Panc1 (cell line): ENCODE measurements around the gene GALNT14. TPM values are rescaled to one million over a fixed set of nuclear protein-coding genes. Genes with fewer than 3 reads are reported as not detected.

Experiments used
- ATAC-seq: fragments of 200-7000 bp; cut with Tn5 transposase; 2 replicates; pipeline ENCODE4 v1.9.1; 2020; ENCODE audit warnings: mild to moderate bottlenecking, moderate library complexity
- BruUV-seq: library from RNA; stranded (reverse); fragments of 400-500 nt; replicated peaks from 2 replicates; lab custom pipeline; 2021; lab: Mats Ljungman, UMichigan
- CTCF ChIA-PET: fragments of 300-600 bp; sonication (Branson Sonifier 250); formaldehyde crosslinking; loops from one replicate; lab custom pipeline; 2022; ENCODE audit warnings: antibody characterized with exemption; lab: Charles Lee
- POLR2A ChIA-PET: fragments of 300-600 bp; sonication (Branson Sonifier 250); formaldehyde crosslinking; loops from one replicate; lab custom pipeline; 2022; ENCODE audit warnings: antibody characterized with exemption; lab: Charles Lee
- DNase-seq: peaks from one replicate; pipeline ENCODE4 v3.0.0-alpha.2; 2010; ENCODE audit warnings: low read depth, low spot score
- H3K27ac ChIP-seq: 2 replicates; pipeline ENCODE4 v1.5.1; 2011; ENCODE audit warnings: mild to moderate bottlenecking, low read length, inconsistent platforms
- H3K27me3 ChIP-seq: fragments of 200-500 bp; sonication (Bioruptor generic); 2 replicates; pipeline ENCODE4 v1.6.0; 2014; ENCODE audit warnings: low read length, inconsistent platforms; ENCODE audit not compliant: control insufficient read depth, insufficient read depth
- H3K36me3 ChIP-seq: fragments of 200-500 bp; sonication (Bioruptor generic); 2 replicates; pipeline ENCODE4 v1.5.1; 2014; ENCODE audit warnings: inconsistent platforms, mild to moderate bottlenecking, low read length, moderate library complexity; ENCODE audit not compliant: control insufficient read depth, insufficient read depth
- H3K4me1 ChIP-seq: 2 replicates; pipeline ENCODE4 v1.5.1; 2011; ENCODE audit warnings: inconsistent platforms, mild to moderate bottlenecking, low read length, moderate library complexity; ENCODE audit not compliant: control insufficient read depth, insufficient read depth
- H3K4me3 ChIP-seq, 2 experiments: 2 replicates each; pipeline ENCODE4 v1.5.1; 2011 to 2012; ENCODE audit warnings: low read depth in 2 of 2, low read length in 2 of 2, mild to moderate bottlenecking in 2 of 2, inconsistent platforms in 1 of 2, moderate library complexity in 1 of 2
- H3K9me3 ChIP-seq: fragments of 200-500 bp; sonication (Bioruptor generic); 2 replicates; pipeline ENCODE4 v1.5.1; 2014; ENCODE audit warnings: low read depth, mild to moderate bottlenecking, inconsistent platforms, low read length, moderate library complexity; ENCODE audit not compliant: control insufficient read depth, insufficient read depth
- POLR2AphosphoS5 ChIP-seq: IDR thresholded peaks from 2 replicates; pipeline ENCODE4 v1.6.1; 2012; ENCODE audit warnings: mild to moderate bottlenecking, low read depth, low read length, moderate library complexity
- SIN3A ChIP-seq: IDR thresholded peaks from 2 replicates; pipeline ENCODE4 v1.6.1; 2012; ENCODE audit warnings: low read depth, mild to moderate bottlenecking, low read length, moderate library complexity, borderline replicate concordance; ENCODE audit not compliant: insufficient read depth
- TCF7L2 ChIP-seq: IDR thresholded peaks from 2 replicates; pipeline ENCODE4 v1.6.1; 2011; ENCODE audit warnings: mild to moderate bottlenecking, low read depth, low read length, inconsistent platforms
- in situ Hi-C: cut with HindIII; loops from 2 replicates; pipeline ENCODE4 v1.10.0; 2016; ENCODE audit warnings: low sequenced_read_pairs, low pct_unique_long_range_greater_than_20kb
- intact Hi-C: fragments of 100-400 bp; cut with micrococcal nuclease; formaldehyde crosslinking; loops from one replicate; pipeline ENCODE4 v1.10.0; 2022; ENCODE audit not compliant: unreplicated experiment
- total RNA-seq: library from RNA; stranded (reverse); gene quantifications from one replicate; pipeline ENCODE4 v1.2.1, GENCODE V29; 2021; ENCODE audit not compliant: unreplicated experiment
- TF ChIP-seq, protein P1 (sequence below): fragments of 450-650 bp; IDR thresholded peaks from 2 replicates; pipeline ENCODE4 v1.5.1; 2017; ENCODE audit warnings: mild to moderate bottlenecking
- TF ChIP-seq, protein P2 (sequence below), 2 experiments: IDR thresholded peaks; 2 replicates each; pipeline ENCODE4 v1.6.1; 2011 to 2012; ENCODE audit warnings: low read depth in 2 of 2, control low read depth in 1 of 2, low read length in 1 of 2, mild to moderate bottlenecking in 1 of 2, moderate library complexity in 1 of 2; ENCODE audit not compliant: insufficient read depth in 1 of 2

The GALNT14 gene
- total RNA-seq, 1 experiment from 2014 or later, result 0.67 TPM

GRCh38 chr2:31150120-31150670, 12.0 kb upstream of the GALNT14 start:
- DNase-seq, result no peak
- intact Hi-C loops, result no loop called here
- TF ChIP-seq SIN3A (no peak), TCF7L2 (no peak), POLR2AphosphoS5 (no peak)
- TF ChIP-seq, protein P1, sequence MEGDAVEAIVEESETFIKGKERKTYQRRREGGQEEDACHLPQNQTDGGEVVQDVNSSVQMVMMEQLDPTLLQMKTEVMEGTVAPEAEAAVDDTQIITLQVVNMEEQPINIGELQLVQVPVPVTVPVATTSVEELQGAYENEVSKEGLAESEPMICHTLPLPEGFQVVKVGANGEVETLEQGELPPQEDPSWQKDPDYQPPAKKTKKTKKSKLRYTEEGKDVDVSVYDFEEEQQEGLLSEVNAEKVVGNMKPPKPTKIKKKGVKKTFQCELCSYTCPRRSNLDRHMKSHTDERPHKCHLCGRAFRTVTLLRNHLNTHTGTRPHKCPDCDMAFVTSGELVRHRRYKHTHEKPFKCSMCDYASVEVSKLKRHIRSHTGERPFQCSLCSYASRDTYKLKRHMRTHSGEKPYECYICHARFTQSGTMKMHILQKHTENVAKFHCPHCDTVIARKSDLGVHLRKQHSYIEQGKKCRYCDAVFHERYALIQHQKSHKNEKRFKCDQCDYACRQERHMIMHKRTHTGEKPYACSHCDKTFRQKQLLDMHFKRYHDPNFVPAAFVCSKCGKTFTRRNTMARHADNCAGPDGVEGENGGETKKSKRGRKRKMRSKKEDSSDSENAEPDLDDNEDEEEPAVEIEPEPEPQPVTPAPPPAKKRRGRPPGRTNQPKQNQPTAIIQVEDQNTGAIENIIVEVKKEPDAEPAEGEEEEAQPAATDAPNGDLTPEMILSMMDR, result no peak
- TF ChIP-seq, protein P2, sequence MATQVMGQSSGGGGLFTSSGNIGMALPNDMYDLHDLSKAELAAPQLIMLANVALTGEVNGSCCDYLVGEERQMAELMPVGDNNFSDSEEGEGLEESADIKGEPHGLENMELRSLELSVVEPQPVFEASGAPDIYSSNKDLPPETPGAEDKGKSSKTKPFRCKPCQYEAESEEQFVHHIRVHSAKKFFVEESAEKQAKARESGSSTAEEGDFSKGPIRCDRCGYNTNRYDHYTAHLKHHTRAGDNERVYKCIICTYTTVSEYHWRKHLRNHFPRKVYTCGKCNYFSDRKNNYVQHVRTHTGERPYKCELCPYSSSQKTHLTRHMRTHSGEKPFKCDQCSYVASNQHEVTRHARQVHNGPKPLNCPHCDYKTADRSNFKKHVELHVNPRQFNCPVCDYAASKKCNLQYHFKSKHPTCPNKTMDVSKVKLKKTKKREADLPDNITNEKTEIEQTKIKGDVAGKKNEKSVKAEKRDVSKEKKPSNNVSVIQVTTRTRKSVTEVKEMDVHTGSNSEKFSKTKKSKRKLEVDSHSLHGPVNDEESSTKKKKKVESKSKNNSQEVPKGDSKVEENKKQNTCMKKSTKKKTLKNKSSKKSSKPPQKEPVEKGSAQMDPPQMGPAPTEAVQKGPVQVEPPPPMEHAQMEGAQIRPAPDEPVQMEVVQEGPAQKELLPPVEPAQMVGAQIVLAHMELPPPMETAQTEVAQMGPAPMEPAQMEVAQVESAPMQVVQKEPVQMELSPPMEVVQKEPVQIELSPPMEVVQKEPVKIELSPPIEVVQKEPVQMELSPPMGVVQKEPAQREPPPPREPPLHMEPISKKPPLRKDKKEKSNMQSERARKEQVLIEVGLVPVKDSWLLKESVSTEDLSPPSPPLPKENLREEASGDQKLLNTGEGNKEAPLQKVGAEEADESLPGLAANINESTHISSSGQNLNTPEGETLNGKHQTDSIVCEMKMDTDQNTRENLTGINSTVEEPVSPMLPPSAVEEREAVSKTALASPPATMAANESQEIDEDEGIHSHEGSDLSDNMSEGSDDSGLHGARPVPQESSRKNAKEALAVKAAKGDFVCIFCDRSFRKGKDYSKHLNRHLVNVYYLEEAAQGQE (IDR thresholded peaks at IDR 0.05; ENCODE audit: insufficient read depth in 1 of 2, low read depth in 2 of 2, low read length in 1 of 2), result no peak
- CTCF ChIA-PET, result interaction anchor here (1.7 kb wide), 1 partner anchor 183 kb away, joined by 3 read pairs; no protein-coding TSS in a partner anchor
- Histone ChIP-seq H3K9me3 (no peaks in the 10 kb centered on the region), H3K36me3 (no peaks in the 10 kb centered on the region), H3K27ac (no peak overlapping the region), H3K4me3 (no peak overlapping the region), H3K4me1 (no peaks in the 10 kb centered on the region), H3K27me3 (peaks cover 11% of the 10 kb centered on the region)
- no TSS peak for BruUV-seq
- in situ Hi-C loops, result no loop called here
- POLR2A ChIA-PET, result no interaction called here
- no peak for ATAC-seq

- CTCF ChIA-PET, result no interaction called here
- no peak for ATAC-seq
- Histone ChIP-seq H3K27me3 (peaks cover 15% of the 10 kb centered on the region), H3K4me1 (no peaks in the 10 kb centered on the region), H3K4me3 (no peak overlapping the region), H3K9me3 (no peaks in the 10 kb centered on the region), H3K27ac (no peak overlapping the region), H3K36me3 (no peaks in the 10 kb centered on the region)
- POLR2A ChIA-PET, result no interaction called here
- no TSS peak for BruUV-seq
- TF ChIP-seq, protein P2 (IDR thresholded peaks at IDR 0.05; ENCODE audit: insufficient read depth in 1 of 2, low read depth in 2 of 2, low read length in 1 of 2), result no peak
- in situ Hi-C loops, result no loop called here
- DNase-seq, result no peak
- intact Hi-C loops, result no loop called here
These were observed 10.3 kb upstream of the GALNT14 start for GRCh38 chr2:31148514-31148913.
